ENCODE results near the gene TENM3. TPM values are rescaled to one million over a fixed set of nuclear protein-coding genes. Genes with fewer than 3 reads are reported as not detected.

TENM3 gene
- total RNA-seq, 2 donors from 2014 or later, result 39.5 to 51.9 TPM

DNA sequence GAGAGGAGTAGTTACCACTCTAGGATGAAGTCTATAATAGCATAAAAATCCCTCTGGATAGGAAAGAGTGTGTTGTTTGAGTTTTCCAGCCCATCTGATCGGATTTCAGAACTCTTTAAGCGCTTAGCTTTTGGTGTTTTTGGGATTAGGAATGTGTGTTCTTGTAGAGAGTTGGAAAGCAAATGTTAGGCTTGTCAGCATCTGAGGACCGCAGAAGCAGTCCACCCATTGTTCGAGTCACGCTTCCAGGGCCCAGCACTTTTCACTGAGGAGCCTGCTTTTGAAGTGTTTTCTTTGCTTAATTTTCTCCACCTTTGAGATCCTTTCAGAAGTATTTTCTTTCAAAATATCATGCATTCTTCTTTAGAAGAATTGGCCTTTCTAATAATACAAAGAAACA lies 306.2 kb downstream of the TENM3 start:
- WGBS, 2 experiments (ENCODE audit: insufficient coverage in 1 of 2, insufficient read length in 1 of 2), result 52 to 71% methylated on average over 5 of the region's 5 CpGs
- Histone ChIP-seq H3K27ac (ENCODE audit: low read depth, low read length) (peak overlapping the region; percentile 86), H3K27me3 (ENCODE audit: control insufficient read depth, insufficient read depth, low read length, poor library complexity, severe bottlenecking) (no peaks in the 10 kb centered on the region), H3K4me1 (ENCODE audit: control insufficient read depth, insufficient read depth, low read length) (peaks cover 3% of the 10 kb centered on the region), H3K9ac (ENCODE audit: extremely low read depth, low read length, poor library complexity, severe bottlenecking) (no peak overlapping the region), H3K36me3 (ENCODE audit: control insufficient read depth, insufficient read depth, low read length) (no peaks in the 10 kb centered on the region), H3K9me3 (ENCODE audit: control insufficient read depth, low read length) (no peaks in the 10 kb centered on the region), H3K4me3 (ENCODE audit: low read length) (no peak overlapping the region)
- Mint-ChIP-seq H3K36me3 (ENCODE audit: low read depth) (no peaks in the 10 kb centered on the region), H3K4me3 (no peak overlapping the region), H3K27ac (no peak overlapping the region), H3K27me3 (ENCODE audit: insufficient read depth) (no peaks in the 10 kb centered on the region), H3K9me3 (no peaks in the 10 kb centered on the region), H3K4me1 (peaks cover 28% of the 10 kb centered on the region)
- DNase-seq, result no peak
- TF ChIP-seq, protein P1, sequence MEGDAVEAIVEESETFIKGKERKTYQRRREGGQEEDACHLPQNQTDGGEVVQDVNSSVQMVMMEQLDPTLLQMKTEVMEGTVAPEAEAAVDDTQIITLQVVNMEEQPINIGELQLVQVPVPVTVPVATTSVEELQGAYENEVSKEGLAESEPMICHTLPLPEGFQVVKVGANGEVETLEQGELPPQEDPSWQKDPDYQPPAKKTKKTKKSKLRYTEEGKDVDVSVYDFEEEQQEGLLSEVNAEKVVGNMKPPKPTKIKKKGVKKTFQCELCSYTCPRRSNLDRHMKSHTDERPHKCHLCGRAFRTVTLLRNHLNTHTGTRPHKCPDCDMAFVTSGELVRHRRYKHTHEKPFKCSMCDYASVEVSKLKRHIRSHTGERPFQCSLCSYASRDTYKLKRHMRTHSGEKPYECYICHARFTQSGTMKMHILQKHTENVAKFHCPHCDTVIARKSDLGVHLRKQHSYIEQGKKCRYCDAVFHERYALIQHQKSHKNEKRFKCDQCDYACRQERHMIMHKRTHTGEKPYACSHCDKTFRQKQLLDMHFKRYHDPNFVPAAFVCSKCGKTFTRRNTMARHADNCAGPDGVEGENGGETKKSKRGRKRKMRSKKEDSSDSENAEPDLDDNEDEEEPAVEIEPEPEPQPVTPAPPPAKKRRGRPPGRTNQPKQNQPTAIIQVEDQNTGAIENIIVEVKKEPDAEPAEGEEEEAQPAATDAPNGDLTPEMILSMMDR (conservative IDR thresholded peaks at IDR 0.05), result no peak

DNA sequence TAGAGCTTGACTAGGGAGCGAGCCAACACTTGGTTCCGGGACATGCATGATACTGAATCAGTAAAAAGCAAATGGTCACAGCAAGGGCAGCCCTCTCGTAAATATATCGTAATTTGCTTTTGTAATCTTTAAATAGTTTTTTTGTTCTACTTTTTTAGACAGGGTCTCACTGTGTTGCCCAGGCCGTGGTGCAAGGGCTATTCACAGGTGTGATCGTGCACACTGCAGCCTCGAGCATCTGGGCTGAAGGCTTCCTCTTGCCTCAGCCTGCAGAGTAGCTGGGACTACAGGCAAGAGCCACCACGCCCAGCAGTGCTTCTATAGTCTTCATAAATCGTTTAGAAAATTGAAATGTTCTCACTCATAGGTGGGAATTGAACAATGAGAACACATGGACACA lies 309.7 kb downstream of the TENM3 start:
- WGBS, 2 experiments (ENCODE audit: insufficient coverage in 1 of 2, insufficient read length in 1 of 2), result 91 to 94% methylated on average over 9 of the region's 9 CpGs
- no peak overlapping the region for H3K4me3 Mint-ChIP-seq
- no peaks in the 10 kb centered on the region for H3K27me3 ChIP-seq (ENCODE audit: control insufficient read depth, insufficient read depth, low read length, poor library complexity, severe bottlenecking)
- H3K27ac Mint-ChIP-seq, result peak overlapping the region; percentile 40
- no peaks in the 10 kb centered on the region for H3K9me3 ChIP-seq (ENCODE audit: control insufficient read depth, low read length)
- H3K36me3 Mint-ChIP-seq (ENCODE audit: low read depth), result no peaks in the 10 kb centered on the region
- peaks cover 7% of the 10 kb centered on the region for H3K4me1 ChIP-seq (ENCODE audit: control insufficient read depth, insufficient read depth, low read length)
- no peak overlapping the region for H3K4me3 ChIP-seq (ENCODE audit: low read length)
- H3K27me3 Mint-ChIP-seq (ENCODE audit: insufficient read depth), result no peaks in the 10 kb centered on the region
- H3K4me1 Mint-ChIP-seq, result peaks cover 53% of the 10 kb centered on the region
- no peak overlapping the region for H3K9ac ChIP-seq (ENCODE audit: extremely low read depth, low read length, poor library complexity, severe bottlenecking)
- H3K36me3 ChIP-seq (ENCODE audit: control insufficient read depth, insufficient read depth, low read length), result no peaks in the 10 kb centered on the region
- no peak overlapping the region for H3K27ac ChIP-seq (ENCODE audit: low read depth, low read length)
- no peak for DNase-seq
- H3K9me3 Mint-ChIP-seq, result no peaks in the 10 kb centered on the region
- TF ChIP-seq, protein P1 (conservative IDR thresholded peaks at IDR 0.05), result no peak

DNA sequence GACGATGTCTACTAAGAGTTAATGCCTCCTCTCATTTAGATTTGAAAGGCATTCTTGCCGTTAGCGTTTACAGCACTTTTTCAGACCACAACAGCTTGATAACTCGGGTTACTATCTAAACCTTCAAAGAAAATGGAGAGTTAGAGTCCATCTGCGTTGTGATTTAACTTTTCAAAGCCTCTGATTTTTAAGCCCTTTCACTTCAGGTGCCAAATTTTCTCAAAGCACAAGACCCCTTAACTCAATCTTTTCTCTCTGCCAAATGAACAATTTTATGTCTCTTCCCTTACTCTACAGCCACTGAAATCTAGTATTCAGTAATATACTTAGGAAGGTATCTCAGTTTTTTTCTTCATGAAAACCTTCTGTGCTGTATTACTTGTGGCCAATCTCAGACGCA lies 310.5 kb downstream of the TENM3 start:
- no peaks in the 10 kb centered on the region for H3K9me3 ChIP-seq (ENCODE audit: control insufficient read depth, low read length)
- no peak overlapping the region for H3K4me3 ChIP-seq (ENCODE audit: low read length)
- H3K27ac ChIP-seq (ENCODE audit: low read depth, low read length), result peak overlapping the region; percentile 27
- no peaks in the 10 kb centered on the region for H3K27me3 ChIP-seq (ENCODE audit: control insufficient read depth, insufficient read depth, low read length, poor library complexity, severe bottlenecking)
- 33 to 50% methylated on average over 6 of the region's 6 CpGs for WGBS, 2 experiments (ENCODE audit: insufficient coverage in 1 of 2, insufficient read length in 1 of 2)
- Mint-ChIP-seq H3K9me3 (no peaks in the 10 kb centered on the region), H3K27ac (peak overlapping the region; percentile 22), H3K27me3 (ENCODE audit: insufficient read depth) (no peaks in the 10 kb centered on the region), H3K4me1 (peaks cover 57% of the 10 kb centered on the region), H3K36me3 (ENCODE audit: low read depth) (no peaks in the 10 kb centered on the region), H3K4me3 (no peak overlapping the region)
- peaks cover 11% of the 10 kb centered on the region for H3K4me1 ChIP-seq (ENCODE audit: control insufficient read depth, insufficient read depth, low read length)
- H3K9ac ChIP-seq (ENCODE audit: extremely low read depth, low read length, poor library complexity, severe bottlenecking), result no peak overlapping the region
- H3K36me3 ChIP-seq (ENCODE audit: control insufficient read depth, insufficient read depth, low read length), result no peaks in the 10 kb centered on the region
- DNase-seq, result no peak
- TF ChIP-seq, protein P1 (conservative IDR thresholded peaks at IDR 0.05), result no peak

Measured in endodermal cell (in vitro differentiated cells).